ENCODE measurements around the gene ZDHHC1.

- no peak for TF ChIP-seq OSR1 (CRISPR knock-in tag; IDR thresholded peaks at IDR 0.05)
- no peak for TF ChIP-seq PPARA (CRISPR knock-in tag; IDR thresholded peaks at IDR 0.05; ENCODE audit: borderline replicate concordance)
- no peak for TF ChIP-seq CSDC2 (CRISPR knock-in tag; IDR thresholded peaks at IDR 0.05)
- TF ChIP-seq PATZ1 (CRISPR knock-in tag; IDR thresholded peaks at IDR 0.05; ENCODE audit: borderline replicate concordance), result no peak
- TF ChIP-seq, protein P1, sequence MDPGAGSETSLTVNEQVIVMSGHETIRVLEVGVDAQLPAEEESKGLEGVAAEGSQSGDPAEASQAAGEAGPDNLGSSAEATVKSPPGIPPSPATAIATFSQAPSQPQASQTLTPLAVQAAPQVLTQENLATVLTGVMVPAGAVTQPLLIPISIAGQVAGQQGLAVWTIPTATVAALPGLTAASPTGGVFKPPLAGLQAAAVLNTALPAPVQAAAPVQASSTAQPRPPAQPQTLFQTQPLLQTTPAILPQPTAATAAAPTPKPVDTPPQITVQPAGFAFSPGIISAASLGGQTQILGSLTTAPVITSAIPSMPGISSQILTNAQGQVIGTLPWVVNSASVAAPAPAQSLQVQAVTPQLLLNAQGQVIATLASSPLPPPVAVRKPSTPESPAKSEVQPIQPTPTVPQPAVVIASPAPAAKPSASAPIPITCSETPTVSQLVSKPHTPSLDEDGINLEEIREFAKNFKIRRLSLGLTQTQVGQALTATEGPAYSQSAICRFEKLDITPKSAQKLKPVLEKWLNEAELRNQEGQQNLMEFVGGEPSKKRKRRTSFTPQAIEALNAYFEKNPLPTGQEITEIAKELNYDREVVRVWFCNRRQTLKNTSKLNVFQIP (CRISPR knock-in tag; IDR thresholded peaks at IDR 0.05; ENCODE audit: borderline replicate concordance, low read depth), result no peak
- no peak for TF ChIP-seq GLIS3 (CRISPR knock-in tag; IDR thresholded peaks at IDR 0.05)
- no peak for TF ChIP-seq CREB5 (CRISPR knock-in tag; IDR thresholded peaks at IDR 0.05; ENCODE audit: low read depth)
- no peak for TF ChIP-seq TCF4 (CRISPR knock-in tag; IDR thresholded peaks at IDR 0.05; ENCODE audit: borderline replicate concordance)
- TF ChIP-seq TOX (CRISPR knock-in tag; IDR thresholded peaks at IDR 0.05; ENCODE audit: borderline replicate concordance), result no peak
- TF ChIP-seq ZFP3 (CRISPR knock-in tag; IDR thresholded peaks at IDR 0.05), result no peak
- no peak for TF ChIP-seq ZC3H10 (CRISPR knock-in tag; IDR thresholded peaks at IDR 0.05)
- TF ChIP-seq RARB (CRISPR knock-in tag; IDR thresholded peaks at IDR 0.05), result no peak
These were observed 8.0 kb upstream of the ZDHHC1 start for GRCh38 chr16:67424261-67424615.

All from SK-N-SH treated with all-trans-retinoic acid at 6 μM for 48 hours (cell line).